ENCODE results near the gene CDX1. TPM values are rescaled to one million over a fixed set of nuclear protein-coding genes. Genes with fewer than 3 reads are reported as not detected.
A peak's percentile ranks its signal among the peaks of the same experiment; 100 is the strongest.

The CDX1 gene
- total and polyA plus RNA-seq, 9 donors: 0.12 to 6.0 (median 0.32) TPM

- Histone ChIP-seq H3K27me3 (ENCODE audit: control insufficient read depth, insufficient read depth, low read length) (peaks cover 7% of the 10 kb centered on the region), H3K4me3 (ENCODE audit: low read length) (peak within 1 kb of the TSS; percentile 58), H3K27ac (ENCODE audit: low read length) (peak within 1 kb of the TSS; percentile 87), H3K4me1 (ENCODE audit: control insufficient read depth, insufficient read depth, low read length) (peaks cover 73% of the 10 kb centered on the region), H3K9me3 (replicated peaks; ENCODE audit: control insufficient read depth, low read depth, low read length) (no peaks in the 10 kb centered on the region), H3K36me3 (ENCODE audit: control insufficient read depth, insufficient read depth, low read length) (peaks cover 10% of the 10 kb centered on the region)
- 3% methylated on average over 8 of the region's 17 CpGs for WGBS (ENCODE audit: insufficient coverage)
- peak; percentile 97 for DNase-seq
Measured at GRCh38 chr5:150155258-150156026, 11.1 kb upstream of the CDX1 start, which contains the start of gene PDGFRB. Gene PDGFRB, minus strand, starts transcription at chr5:150155845. Its CDS starts 18,798 bp downstream, at chr5:150137047.

GRCh38 chr5:150156027-150156368 lies 10.6 kb upstream of the CDX1 start:
- Histone ChIP-seq H3K4me1 (ENCODE audit: control insufficient read depth, insufficient read depth, low read length) (peaks cover 73% of the 10 kb centered on the region), H3K27ac (ENCODE audit: low read length) (peak overlapping the region; percentile 87), H3K27me3 (ENCODE audit: control insufficient read depth, insufficient read depth, low read length) (peaks cover 7% of the 10 kb centered on the region), H3K9me3 (replicated peaks; ENCODE audit: control insufficient read depth, low read depth, low read length) (no peaks in the 10 kb centered on the region), H3K4me3 (ENCODE audit: low read length) (peak overlapping the region; percentile 58), H3K36me3 (ENCODE audit: control insufficient read depth, insufficient read depth, low read length) (peaks cover 10% of the 10 kb centered on the region)
- WGBS (ENCODE audit: insufficient coverage): 0% methylated on average over 9 of the region's 9 CpGs
- no peak for DNase-seq

GRCh38 chr5:150156540-150156939 lies 10.0 kb upstream of the CDX1 start:
- Histone ChIP-seq H3K36me3 (ENCODE audit: control insufficient read depth, insufficient read depth, low read length) (peaks cover 8% of the 10 kb centered on the region), H3K27me3 (ENCODE audit: control insufficient read depth, insufficient read depth, low read length) (peaks cover 7% of the 10 kb centered on the region), H3K27ac (ENCODE audit: low read length) (peak overlapping the region; percentile 87), H3K4me1 (ENCODE audit: control insufficient read depth, insufficient read depth, low read length) (peaks cover 75% of the 10 kb centered on the region), H3K4me3 (ENCODE audit: low read length) (no peak overlapping the region), H3K9me3 (replicated peaks; ENCODE audit: control insufficient read depth, low read depth, low read length) (no peaks in the 10 kb centered on the region)
- DNase-seq: no peak
- 0% methylated on average over 1 of the region's 4 CpGs for WGBS (ENCODE audit: insufficient coverage)

GRCh38 chr5:150157168-150157567 lies 9.4 kb upstream of the CDX1 start:
- H3K27ac ChIP-seq (ENCODE audit: low read length): peak overlapping the region; percentile 75
- peak; percentile 59 for DNase-seq
- H3K27me3 ChIP-seq (ENCODE audit: control insufficient read depth, insufficient read depth, low read length): peaks cover 7% of the 10 kb centered on the region
- 41% methylated on average over 3 of the region's 3 CpGs for WGBS (ENCODE audit: insufficient coverage)
- H3K4me3 ChIP-seq (ENCODE audit: low read length): no peak overlapping the region
- H3K9me3 ChIP-seq (replicated peaks; ENCODE audit: control insufficient read depth, low read depth, low read length): no peaks in the 10 kb centered on the region
- peaks cover 80% of the 10 kb centered on the region for H3K4me1 ChIP-seq (ENCODE audit: control insufficient read depth, insufficient read depth, low read length)
- H3K36me3 ChIP-seq (ENCODE audit: control insufficient read depth, insufficient read depth, low read length): peaks cover 8% of the 10 kb centered on the region

GRCh38 chr5:150158170-150158949 lies 8.2 kb upstream of the CDX1 start:
- peak; percentile 53 for DNase-seq
- Histone ChIP-seq H3K27ac (ENCODE audit: low read length) (peak overlapping the region; percentile 65), H3K4me1 (ENCODE audit: control insufficient read depth, insufficient read depth, low read length) (peaks cover 79% of the 10 kb centered on the region), H3K36me3 (ENCODE audit: control insufficient read depth, insufficient read depth, low read length) (peaks cover 6% of the 10 kb centered on the region), H3K27me3 (ENCODE audit: control insufficient read depth, insufficient read depth, low read length) (peaks cover 7% of the 10 kb centered on the region), H3K4me3 (ENCODE audit: low read length) (no peak overlapping the region), H3K9me3 (replicated peaks; ENCODE audit: control insufficient read depth, low read depth, low read length) (no peaks in the 10 kb centered on the region)
- WGBS (ENCODE audit: insufficient coverage): 30% methylated on average over 7 of the region's 12 CpGs

- Histone ChIP-seq H3K27ac (ENCODE audit: low read length) (peak overlapping the region; percentile 47), H3K9me3 (replicated peaks; ENCODE audit: control insufficient read depth, low read depth, low read length) (no peaks in the 10 kb centered on the region), H3K36me3 (ENCODE audit: control insufficient read depth, insufficient read depth, low read length) (peaks cover under 1% of the 10 kb centered on the region), H3K4me3 (ENCODE audit: low read length) (no peak overlapping the region), H3K4me1 (ENCODE audit: control insufficient read depth, insufficient read depth, low read length) (peaks cover 79% of the 10 kb centered on the region), H3K27me3 (ENCODE audit: control insufficient read depth, insufficient read depth, low read length) (peaks cover 7% of the 10 kb centered on the region)
- WGBS (ENCODE audit: insufficient coverage): 64% methylated on average over 5 of the region's 6 CpGs
- no peak for DNase-seq
Measured at GRCh38 chr5:150159031-150159430, 7.5 kb upstream of the CDX1 start.

- peaks cover 7% of the 10 kb centered on the region for H3K27me3 ChIP-seq (ENCODE audit: control insufficient read depth, insufficient read depth, low read length)
- H3K4me1 ChIP-seq (ENCODE audit: control insufficient read depth, insufficient read depth, low read length): peaks cover 82% of the 10 kb centered on the region
- H3K9me3 ChIP-seq (replicated peaks; ENCODE audit: control insufficient read depth, low read depth, low read length): no peaks in the 10 kb centered on the region
- DNase-seq: peak; percentile 69
- H3K27ac ChIP-seq (ENCODE audit: low read length): peak overlapping the region; percentile 69
- no peaks in the 10 kb centered on the region for H3K36me3 ChIP-seq (ENCODE audit: control insufficient read depth, insufficient read depth, low read length)
- 20% methylated on average over 1 of the region's 9 CpGs for WGBS (ENCODE audit: insufficient coverage)
- no peak overlapping the region for H3K4me3 ChIP-seq (ENCODE audit: low read length)
Measured at GRCh38 chr5:150159741-150160179, 6.8 kb upstream of the CDX1 start.

- H3K4me3 ChIP-seq (ENCODE audit: low read length): no peak overlapping the region
- peak overlapping the region; percentile 69 for H3K27ac ChIP-seq (ENCODE audit: low read length)
- H3K36me3 ChIP-seq (ENCODE audit: control insufficient read depth, insufficient read depth, low read length): no peaks in the 10 kb centered on the region
- H3K9me3 ChIP-seq (replicated peaks; ENCODE audit: control insufficient read depth, low read depth, low read length): no peaks in the 10 kb centered on the region
- no peak for DNase-seq
- H3K4me1 ChIP-seq (ENCODE audit: control insufficient read depth, insufficient read depth, low read length): peaks cover 87% of the 10 kb centered on the region
- peaks cover 7% of the 10 kb centered on the region for H3K27me3 ChIP-seq (ENCODE audit: control insufficient read depth, insufficient read depth, low read length)
- 33% methylated on average over 3 of the region's 5 CpGs for WGBS (ENCODE audit: insufficient coverage)
Measured at GRCh38 chr5:150160448-150161081, 6.0 kb upstream of the CDX1 start.

GRCh38 chr5:150161242-150162141 lies 5.1 kb upstream of the CDX1 start:
- Histone ChIP-seq H3K4me3 (ENCODE audit: low read length) (no peak overlapping the region), H3K9me3 (replicated peaks; ENCODE audit: control insufficient read depth, low read depth, low read length) (no peaks in the 10 kb centered on the region), H3K4me1 (ENCODE audit: control insufficient read depth, insufficient read depth, low read length) (peaks cover 87% of the 10 kb centered on the region), H3K27ac (ENCODE audit: low read length) (peak overlapping the region; percentile 11), H3K27me3 (ENCODE audit: control insufficient read depth, insufficient read depth, low read length) (peaks cover 8% of the 10 kb centered on the region), H3K36me3 (ENCODE audit: control insufficient read depth, insufficient read depth, low read length) (no peaks in the 10 kb centered on the region)
- DNase-seq: peak; percentile 80
- 51% methylated on average over 9 of the region's 14 CpGs for WGBS (ENCODE audit: insufficient coverage)

All from muscle of leg (tissue), 11 donors.